ENCODE measurements around the gene LGALS3.
"Not testable (repeated sequence)": the region's sequence is repeated elsewhere in the genome, so short reads cannot be mapped to it uniquely, and the experiment has no call there.

LGALS3 gene

GRCh38 chr14:55129086-55129427 is at the start of gene LGALS3:
LGALS3 (plus strand) TSS chr14:55129252; CDS start chr14:55137374, 8,122 bp downstream.
- peak; percentile 20 for DNase-seq (ENCODE audit: low read depth)

DNA sequence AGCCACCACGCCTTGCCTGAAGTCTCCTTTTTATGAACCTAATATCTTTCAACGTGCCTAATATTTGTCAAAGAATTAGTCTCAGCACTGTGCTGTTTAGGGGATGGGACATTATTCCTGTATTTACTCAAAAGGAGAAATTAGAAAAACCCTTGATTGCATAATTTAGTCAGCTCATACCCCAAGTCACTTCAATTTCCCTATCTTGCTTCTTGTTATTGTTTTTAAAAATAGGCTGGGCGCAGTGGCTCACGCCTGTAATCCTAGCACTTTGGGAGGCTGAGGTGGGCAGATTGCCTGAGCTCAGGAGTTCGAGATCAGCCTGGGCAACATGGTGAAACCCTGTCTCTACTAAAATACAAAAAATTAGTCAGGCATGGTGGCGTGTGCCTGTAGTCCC is 49.1 kb upstream of the LGALS3 start:
- not testable (repeated sequence) for DNase-seq (ENCODE audit: low read depth)

DNA sequence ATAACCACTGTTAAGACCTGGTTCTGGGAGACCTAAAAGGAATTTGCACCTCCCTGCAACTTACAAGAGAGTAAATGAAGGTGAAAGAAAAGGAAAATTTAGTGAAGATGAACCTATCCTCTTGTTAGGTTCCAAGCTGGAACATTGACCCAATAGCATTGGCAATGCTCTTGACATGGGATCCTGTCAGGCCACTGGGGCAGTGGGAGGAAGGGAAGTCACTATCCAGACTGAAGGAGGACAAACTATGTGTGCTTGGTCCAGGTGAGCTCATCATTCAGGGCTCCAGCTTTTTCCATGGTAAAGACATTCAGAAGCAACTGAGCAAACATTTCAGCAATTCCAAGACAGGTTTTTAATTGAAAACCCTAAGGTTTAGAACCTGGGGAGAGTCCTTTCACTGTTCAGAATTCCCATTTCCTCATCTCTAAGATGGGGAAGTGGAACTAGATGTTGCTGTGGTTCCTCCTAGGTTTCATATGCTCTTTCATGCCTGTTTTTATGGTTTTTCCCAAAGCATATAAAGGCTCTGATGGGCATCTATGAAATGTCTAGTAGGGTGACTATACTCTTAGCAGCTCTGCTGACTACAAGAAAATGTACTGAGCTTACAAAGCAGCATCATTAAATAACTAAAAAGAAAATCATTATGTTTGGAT is 44.5 kb upstream of the LGALS3 start:
- no peak for DNase-seq (ENCODE audit: low read depth)

DNA sequence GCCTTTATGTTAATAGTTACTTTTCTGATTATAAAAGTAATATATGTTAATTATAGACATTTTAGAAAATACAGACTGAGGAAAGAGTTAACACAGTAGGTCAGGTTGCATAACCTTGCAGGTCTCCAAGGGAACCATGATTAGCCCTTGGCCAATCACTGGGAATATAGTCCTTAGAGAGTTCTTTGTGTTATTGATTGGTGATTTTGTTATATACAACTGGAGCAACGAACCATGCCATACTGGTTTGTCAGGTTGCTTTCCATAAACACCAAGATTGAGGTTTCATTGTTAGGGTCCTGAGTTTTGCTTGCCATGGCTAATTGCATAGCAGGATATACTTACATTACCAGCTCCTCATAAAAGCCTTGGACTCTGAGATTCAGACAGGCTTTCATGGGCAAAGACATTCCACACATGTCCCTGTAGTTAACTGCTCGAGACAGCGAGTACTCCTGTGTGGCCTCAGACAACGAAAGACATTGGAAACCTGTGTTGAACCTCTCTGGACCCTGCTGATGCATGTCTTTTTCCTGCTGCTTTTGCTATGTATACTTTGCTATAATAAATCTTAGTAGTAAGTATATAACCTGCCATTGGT is 43.9 kb upstream of the LGALS3 start:
- DNase-seq (ENCODE audit: low read depth) = no peak

- DNase-seq (ENCODE audit: low read depth) = no peak
Observed at GRCh38 chr14:55086938-55087337, 42.1 kb upstream of the LGALS3 start.

- DNase-seq (ENCODE audit: low read depth) = no peak
Observed at GRCh38 chr14:55088356-55088755, 40.7 kb upstream of the LGALS3 start.

GRCh38 chr14:55092341-55092740 is 36.7 kb upstream of the LGALS3 start:
- DNase-seq (ENCODE audit: low read depth) = no peak

- no peak for DNase-seq (ENCODE audit: low read depth)
Observed at GRCh38 chr14:55094292-55095157, 34.5 kb upstream of the LGALS3 start.

- DNase-seq (ENCODE audit: low read depth) = peak; percentile 39
Observed at GRCh38 chr14:55097881-55098560, 31.0 kb upstream of the LGALS3 start.

GRCh38 chr14:55098561-55098898 is 30.5 kb upstream of the LGALS3 start:
- DNase-seq (ENCODE audit: low read depth) = no peak

DNA sequence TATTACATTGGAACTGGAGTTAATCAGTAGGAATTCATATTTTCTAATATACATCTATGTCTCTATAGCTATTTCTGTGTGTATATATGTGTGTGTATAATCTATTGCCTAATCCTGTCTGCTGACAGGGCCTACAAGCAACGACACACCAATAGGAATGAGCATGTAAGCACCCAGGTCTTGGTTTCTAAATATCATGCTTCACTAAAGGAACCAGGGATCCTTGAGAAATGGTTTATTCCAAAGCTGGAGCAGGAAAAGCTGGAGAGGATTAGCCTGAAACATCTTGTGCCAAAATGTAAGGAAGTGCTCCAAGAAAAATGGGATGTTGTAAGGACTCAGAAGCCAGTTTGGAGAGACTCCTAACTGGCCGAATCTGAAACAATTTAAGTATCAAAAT is 29.3 kb upstream of the LGALS3 start:
- no peak for DNase-seq (ENCODE audit: low read depth)

- DNase-seq (ENCODE audit: low read depth) = no peak
Observed at GRCh38 chr14:55101698-55102097, 27.4 kb upstream of the LGALS3 start.

GRCh38 chr14:55102141-55102621 is 26.9 kb upstream of the LGALS3 start:
- no peak for DNase-seq (ENCODE audit: low read depth)

DNA sequence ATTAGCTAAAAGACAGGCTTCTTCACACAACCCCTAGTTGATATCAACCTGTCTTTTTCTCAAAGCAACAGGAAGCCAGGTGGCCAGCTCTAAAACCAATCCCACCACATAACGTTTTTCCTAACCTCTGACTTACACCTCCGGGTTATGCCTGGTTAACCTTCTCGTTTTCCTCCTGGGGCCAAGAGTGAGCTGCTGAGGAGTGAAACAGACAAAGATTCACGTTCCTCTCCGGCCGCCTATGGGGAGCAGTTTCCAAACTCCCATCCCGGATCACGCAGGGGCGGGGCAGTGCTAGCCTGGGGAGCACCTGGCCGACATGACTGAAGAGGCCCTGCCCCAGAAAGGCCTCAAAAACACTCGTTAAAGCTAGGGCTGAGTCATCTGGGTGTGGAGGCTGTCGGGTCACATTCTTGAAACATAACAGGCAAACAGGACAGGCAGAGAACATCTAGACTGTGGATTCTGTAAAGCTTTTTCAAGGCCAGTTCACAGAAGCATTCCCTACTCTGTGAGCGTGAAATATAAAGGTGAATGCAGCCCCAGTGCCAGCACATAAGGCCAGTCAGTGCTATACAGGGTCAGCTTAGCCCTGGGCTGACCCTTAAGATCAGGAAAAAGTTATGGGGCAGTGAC is 25.9 kb upstream of the LGALS3 start:
- DNase-seq (ENCODE audit: low read depth) = peak; percentile 24

- no peak for DNase-seq (ENCODE audit: low read depth)
Observed at GRCh38 chr14:55103971-55104954, 24.8 kb upstream of the LGALS3 start.

DNA sequence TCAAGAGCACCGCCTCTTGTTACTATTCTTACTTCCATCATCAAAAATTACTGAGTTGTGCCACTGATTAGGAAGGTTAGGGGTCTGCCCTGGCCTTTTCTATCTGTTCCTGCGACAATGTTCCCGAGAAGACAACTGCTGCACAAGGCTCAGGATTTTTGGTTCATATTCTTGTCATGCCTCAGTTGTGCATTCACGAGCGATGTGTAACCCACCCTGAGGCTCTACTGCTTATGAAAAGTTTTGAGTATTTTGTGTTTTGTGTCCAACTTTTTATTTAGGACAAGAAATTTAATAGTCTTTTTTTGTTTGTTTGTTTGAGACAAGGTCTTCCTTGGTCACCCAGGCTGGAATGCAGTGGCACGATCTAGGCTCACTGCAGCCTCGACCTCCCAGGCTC is 23.1 kb upstream of the LGALS3 start:
- DNase-seq (ENCODE audit: low read depth) = no peak

DNA sequence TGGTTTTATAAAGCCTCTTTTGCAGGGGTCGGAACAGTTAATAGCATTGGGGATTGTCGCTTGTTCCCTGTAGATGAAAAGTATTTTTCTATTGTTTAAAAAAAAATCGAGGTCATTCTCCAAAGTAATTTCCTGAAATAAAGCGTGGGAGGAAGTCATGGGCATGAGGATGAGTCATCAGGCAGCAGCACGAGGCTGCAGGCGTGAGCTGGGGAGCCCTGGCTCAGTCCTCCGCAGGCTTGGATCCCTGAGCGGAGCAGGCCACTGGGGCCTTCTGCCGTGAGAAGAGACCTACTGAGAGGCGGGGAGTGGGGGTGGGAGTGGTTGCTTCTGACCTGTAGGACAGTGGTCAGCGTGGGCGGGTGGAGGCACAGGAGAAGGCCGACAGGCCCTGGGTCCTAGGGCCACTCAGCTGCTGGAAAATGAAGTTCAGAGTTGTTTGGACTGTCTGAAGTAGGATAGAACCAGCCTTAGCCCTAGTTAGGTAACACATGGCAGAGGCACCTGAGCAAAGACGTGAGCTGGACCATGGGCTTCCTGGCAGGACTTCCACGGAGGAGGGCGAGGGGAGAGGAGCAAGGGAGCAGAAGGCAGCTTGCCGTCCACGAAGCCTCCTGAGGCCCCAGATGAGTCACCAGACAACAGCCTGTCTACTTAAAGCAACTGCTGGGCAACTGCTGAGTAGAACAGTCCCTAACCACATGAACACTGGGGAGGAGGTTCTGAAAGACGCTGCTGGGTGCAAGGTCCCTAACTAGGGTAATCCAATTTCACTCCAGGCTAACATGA is 21.1 kb upstream of the LGALS3 start:
- DNase-seq (ENCODE audit: low read depth) = no peak

- no peak for DNase-seq (ENCODE audit: low read depth)
Observed at GRCh38 chr14:55109836-55110235, 19.2 kb upstream of the LGALS3 start.

DNA sequence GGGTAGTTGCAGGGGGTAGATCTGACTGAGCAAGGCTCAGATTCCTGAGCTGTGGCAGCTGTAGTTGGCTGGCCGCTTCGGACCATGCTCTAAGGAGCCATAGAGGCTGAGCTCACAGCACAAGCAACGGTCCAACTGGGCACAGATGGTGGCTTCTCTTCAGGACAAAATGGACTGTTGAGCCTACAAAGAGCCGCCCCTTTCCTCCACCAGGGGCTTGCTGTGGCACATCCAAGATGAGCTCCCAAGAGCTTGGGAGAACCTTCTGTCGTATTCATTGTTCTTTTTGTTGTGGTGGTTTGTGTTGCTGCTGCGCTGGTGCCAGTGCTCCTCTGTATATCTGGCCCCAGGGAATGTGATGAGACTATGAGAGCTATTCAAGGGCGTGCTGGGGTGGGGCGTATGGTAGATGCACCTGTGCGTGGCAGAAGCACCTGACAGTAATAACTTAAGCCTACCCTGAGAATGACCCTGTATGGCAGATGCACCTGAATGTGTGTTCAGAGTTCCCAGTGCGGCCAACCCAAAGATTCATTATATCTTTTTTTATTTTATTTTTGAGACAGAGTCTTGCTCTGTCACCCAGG is 17.8 kb upstream of the LGALS3 start:
- no peak for DNase-seq (ENCODE audit: low read depth)

DNA sequence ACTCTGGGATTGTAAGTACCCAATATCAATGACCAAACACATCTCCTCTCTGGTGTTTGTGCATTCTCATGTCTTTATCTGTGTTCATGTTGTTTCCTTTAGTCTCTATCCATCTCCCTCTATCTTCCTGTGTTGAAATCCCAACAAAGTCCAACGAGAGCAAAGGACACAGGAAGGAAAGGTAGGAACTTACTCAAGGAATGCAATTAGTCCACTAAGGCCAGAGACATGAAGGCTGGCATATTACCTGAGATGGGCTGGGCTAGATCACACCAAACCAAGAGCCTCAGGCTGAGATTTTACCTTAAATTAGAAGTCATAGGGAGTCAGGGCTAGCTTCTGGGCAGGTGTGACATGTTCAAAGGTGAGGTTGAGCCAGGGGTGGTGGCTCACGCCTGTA is 14.3 kb upstream of the LGALS3 start:
- DNase-seq (ENCODE audit: low read depth) = no peak

Measured in stimulated activated CD8-positive, alpha-beta memory T cell treated with anti-CD3 and anti-CD28 coated beads, Interleukin-4, amount 100 ng/mL, for 24 hours (primary cell).